GDM1 (cell line): ENCODE measurements around the gene DGKD.
A peak's percentile ranks its signal among the peaks of the same experiment; 100 is the strongest.

ENCODE experiments used
- DNase-seq: peaks from one replicate; lab custom pipeline; 2025; lab: John Stamatoyannopoulos, UW

The DGKD gene

DNA sequence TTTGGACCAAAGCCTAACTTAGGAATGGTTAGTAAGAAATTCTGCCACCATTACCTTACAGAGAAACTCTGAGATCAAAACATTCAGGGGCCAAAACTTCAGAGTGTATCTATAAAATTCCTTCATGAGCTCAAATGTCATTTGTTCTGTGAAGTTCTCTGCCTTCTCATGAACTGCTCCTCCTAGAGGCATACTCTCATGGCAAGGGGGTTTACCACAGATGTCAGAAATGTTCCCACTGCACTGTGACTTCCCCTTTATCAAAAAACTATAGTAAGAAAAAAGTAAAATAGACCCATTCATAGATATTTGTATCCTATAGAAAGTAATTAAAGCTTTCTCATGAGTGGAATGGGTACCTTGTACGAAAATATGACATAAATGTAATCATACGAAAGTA, 143.8 kb downstream of the DGKD start:
- DNase-seq = peak; percentile 3

GRCh38 chr2:233499928-233500327, 145.6 kb downstream of the DGKD start:
- DNase-seq = no peak

DNA sequence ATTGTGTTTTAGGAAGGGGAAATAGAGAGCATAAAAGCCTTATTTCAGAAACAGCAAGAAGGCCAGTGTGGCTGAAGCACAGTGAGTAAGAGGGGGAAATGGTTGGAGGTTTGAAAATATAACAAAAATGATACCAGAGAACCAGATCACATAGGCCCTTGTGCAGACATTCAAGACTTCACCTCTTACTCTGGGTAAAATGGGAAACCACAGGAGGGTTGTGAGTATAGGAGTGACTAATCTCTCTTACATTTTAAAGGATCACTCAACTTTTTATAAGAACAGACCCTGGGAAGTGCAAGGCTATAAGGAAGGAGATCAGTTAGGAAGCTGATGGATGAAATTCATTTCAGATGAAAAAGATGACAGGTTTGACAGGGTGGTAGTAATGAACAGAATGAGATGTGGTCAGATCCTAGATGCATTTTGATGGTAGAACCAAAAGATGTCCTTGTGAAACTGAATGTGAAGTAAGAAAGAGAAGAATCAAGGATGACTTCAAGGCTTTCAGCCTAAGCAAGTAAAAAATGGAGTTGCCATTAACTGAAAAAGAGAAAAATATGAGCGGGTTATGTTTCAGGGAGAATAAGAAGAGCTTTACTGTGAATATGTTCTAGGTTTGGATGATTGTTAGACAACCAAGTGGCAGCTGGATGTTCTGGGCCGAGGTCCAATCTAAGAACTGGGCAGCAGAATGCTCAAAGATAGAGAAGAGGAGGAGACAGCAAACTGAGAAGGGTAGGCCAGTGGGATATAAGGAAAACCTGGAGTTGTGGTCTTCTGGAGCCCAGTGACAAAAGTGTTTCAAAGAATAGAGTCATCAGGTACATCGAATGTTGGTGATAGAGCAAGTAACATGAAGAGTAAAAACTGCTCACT, 147.1 kb downstream of the DGKD start:
- no peak for DNase-seq

DNA sequence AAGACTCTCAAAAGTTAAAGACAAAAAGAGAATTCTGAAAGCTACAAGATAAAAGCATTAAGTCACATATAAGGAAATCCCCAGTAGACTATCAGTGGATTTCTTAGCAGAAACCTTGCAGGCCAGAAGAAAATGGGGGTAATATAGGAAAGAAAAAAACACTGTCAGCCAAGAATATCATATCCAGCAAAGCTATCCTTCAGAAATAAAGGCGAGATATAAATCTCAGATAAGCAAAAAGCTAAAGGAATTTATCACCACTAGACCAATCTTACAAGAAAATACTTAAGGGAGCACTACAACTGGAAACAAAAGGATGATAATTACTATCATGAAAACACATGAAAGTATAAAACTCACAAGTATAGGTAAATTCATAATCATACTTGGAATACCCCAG, 149.2 kb downstream of the DGKD start:
- no peak for DNase-seq

GRCh38 chr2:233503947-233504637, 149.8 kb downstream of the DGKD start:
- DNase-seq = no peak

DNA sequence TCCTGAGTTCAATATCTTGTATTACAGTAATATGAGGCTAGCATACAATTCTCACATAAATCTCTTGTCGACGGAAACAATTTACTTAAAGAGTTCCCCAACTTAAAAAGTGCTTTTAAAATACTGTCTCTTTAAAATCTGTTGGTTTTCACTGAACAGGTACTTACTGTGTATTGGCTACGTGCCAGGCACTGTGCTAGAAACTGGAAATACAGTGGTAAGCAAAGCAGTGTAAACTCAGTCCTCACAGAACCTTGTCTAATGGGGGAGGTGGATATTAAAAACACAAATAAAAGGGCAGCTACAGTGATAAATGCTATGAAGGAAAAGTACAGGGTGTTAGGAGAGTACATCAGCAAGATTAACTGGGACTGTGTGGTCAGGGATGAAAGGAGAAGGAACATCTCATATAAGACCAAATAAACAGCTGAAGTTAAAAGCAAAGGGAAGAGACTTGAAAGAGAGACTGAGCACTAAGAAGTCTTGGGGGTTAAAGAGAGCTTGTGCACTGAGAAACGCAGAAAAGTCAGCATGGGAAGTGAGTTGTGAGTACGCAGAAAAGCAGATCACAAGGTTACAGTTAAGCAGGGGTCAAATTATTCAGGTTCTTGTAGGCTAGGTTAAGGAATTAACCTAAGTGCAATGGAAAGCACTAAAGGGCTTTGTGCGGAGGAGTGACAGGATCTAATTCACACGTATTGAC, 159.8 kb downstream of the DGKD start:
- DNase-seq = no peak

- no peak for DNase-seq
These were observed 165.7 kb downstream of the DGKD start for GRCh38 chr2:233519787-233520611.
